IMR-90 (cell line): ENCODE data around the gene PC. TPM values are rescaled to one million over a fixed set of nuclear protein-coding genes. Genes with fewer than 3 reads are reported as not detected.

Experiments used
- ATAC-seq: fragments of 200-7000 bp; cut with Tn5 transposase; 2 replicates; pipeline ENCODE4 v1.9.1; 2020; ENCODE audit warnings: low read depth, mild to moderate bottlenecking, moderate library complexity
- BruUV-seq: library from RNA; stranded (reverse); fragments of 400-500 nt; replicated peaks from 2 replicates; lab custom pipeline; 2021; lab: Mats Ljungman, UMichigan
- CTCF ChIA-PET: fragments of 300-600 bp; formaldehyde crosslinking; extraction: SDS; loops from one replicate; lab custom pipeline; 2021; ENCODE audit warnings: antibody characterized with exemption; lab: Yijun Ruan, JAX
- POLR2A ChIA-PET: fragments of 300-600 bp; sonication (Branson Sonifier 250); formaldehyde crosslinking; loops from one replicate; lab custom pipeline; 2022; ENCODE audit warnings: antibody characterized with exemption; ENCODE audit not compliant: unreplicated experiment; lab: Charles Lee
- DNase-seq: peaks from one replicate; pipeline ENCODE4 v3.0.0; 2013
- H2AFZ ChIP-seq: replicated peaks from 2 replicates; pipeline ENCODE3; 2013; ENCODE audit warnings: low read length, mild to moderate bottlenecking; ENCODE audit not compliant: poor library complexity
- H2AK5ac ChIP-seq: 2 replicates; pipeline ENCODE4 v1.6.1; 2013; ENCODE audit warnings: low read depth, low read length, inconsistent platforms
- H2AK9ac ChIP-seq: replicated peaks from 2 replicates; pipeline ENCODE3; 2013; ENCODE audit warnings: mild to moderate bottlenecking, low read depth, low read length, moderate library complexity; ENCODE audit not compliant: poor library complexity
- H2BK120ac ChIP-seq: 2 replicates; pipeline ENCODE4 v1.6.1; 2013; ENCODE audit warnings: low read depth, low read length, inconsistent platforms
- H2BK15ac ChIP-seq: 3 replicates; pipeline ENCODE4 v1.6.1; 2013; ENCODE audit warnings: low read depth, low read length, inconsistent platforms
- H2BK20ac ChIP-seq: 2 replicates; pipeline ENCODE4 v1.6.1; 2013; ENCODE audit warnings: low read depth, mild to moderate bottlenecking, inconsistent platforms, low read length, moderate library complexity
- H2BK5ac ChIP-seq: 2 replicates; pipeline ENCODE4 v1.6.1; 2013; ENCODE audit warnings: mild to moderate bottlenecking, low read depth, low read length, inconsistent platforms; ENCODE audit not compliant: poor library complexity, severe bottlenecking
- H3K14ac ChIP-seq: replicated peaks from 2 replicates; pipeline ENCODE4 v1.6.1; 2013; ENCODE audit warnings: low read depth, low read length, inconsistent platforms
- H3K18ac ChIP-seq: 2 replicates; pipeline ENCODE4 v1.6.1; 2013; ENCODE audit warnings: low read depth, low read length, control low read depth
- H3K23ac ChIP-seq: 2 replicates; pipeline ENCODE4 v1.6.1; 2013; ENCODE audit warnings: low read depth, low read length, inconsistent platforms
- H3K27ac ChIP-seq: 2 replicates; pipeline ENCODE4 v1.5.1; 2013; ENCODE audit warnings: mild to moderate bottlenecking, control low read depth, low read length; ENCODE audit not compliant: insufficient read depth
- H3K27me3 ChIP-seq: 2 replicates; pipeline ENCODE4 v1.6.1; 2013; ENCODE audit warnings: low read length; ENCODE audit not compliant: control insufficient read depth, insufficient read depth
- H3K36me3 ChIP-seq: 2 replicates; pipeline ENCODE4 v1.6.1; 2013; ENCODE audit warnings: low read length, mixed read lengths; ENCODE audit not compliant: control insufficient read depth, insufficient read depth
- H3K4ac ChIP-seq: 2 replicates; pipeline ENCODE4 v1.6.1; 2013; ENCODE audit warnings: low read depth, low read length, inconsistent platforms
- H3K4me1 ChIP-seq: 2 replicates; pipeline ENCODE4 v1.6.1; 2013; ENCODE audit warnings: low read length, mixed read lengths; ENCODE audit not compliant: control insufficient read depth, insufficient read depth
- H3K4me2 ChIP-seq: 2 replicates; pipeline ENCODE4 v1.6.1; 2013; ENCODE audit warnings: low read depth, mild to moderate bottlenecking, control low read depth, low read length, moderate library complexity
- H3K4me3 ChIP-seq: 2 replicates; pipeline ENCODE4 v1.5.1; 2013; ENCODE audit warnings: low read depth, mild to moderate bottlenecking, control low read depth, low read length, moderate library complexity; ENCODE audit not compliant: insufficient read depth
- H3K56ac ChIP-seq: 2 replicates; pipeline ENCODE4 v1.6.1; 2013; ENCODE audit warnings: low read length, inconsistent platforms; ENCODE audit not compliant: insufficient read depth; ENCODE audit errors: extremely low read depth
- H3K79me1 ChIP-seq, 2 experiments: 2 replicates each; pipeline ENCODE4 v1.6.1; 2013; ENCODE audit warnings: low read length in 2 of 2, inconsistent platforms in 1 of 2, low read depth in 1 of 2
- H3K9ac ChIP-seq: 2 replicates; pipeline ENCODE4 v1.6.1; 2013; ENCODE audit warnings: low read depth, low read length, control low read depth
- H3K9me1 ChIP-seq: 2 replicates; pipeline ENCODE4 v1.6.1; 2013; ENCODE audit warnings: low read length, inconsistent platforms; ENCODE audit not compliant: insufficient read depth
- H3K9me3 ChIP-seq: 2 replicates; pipeline ENCODE4 v1.6.1; 2013; ENCODE audit warnings: low read length; ENCODE audit not compliant: control insufficient read depth, insufficient read depth
- H4K20me1 ChIP-seq: 2 replicates; pipeline ENCODE4 v1.6.1; 2013; ENCODE audit warnings: low read length, inconsistent platforms; ENCODE audit not compliant: insufficient read depth
- H4K5ac ChIP-seq: 2 replicates; pipeline ENCODE4 v1.6.1; 2013; ENCODE audit warnings: mild to moderate bottlenecking, low read depth, low read length, control low read depth
- H4K8ac ChIP-seq, 2 experiments: 2 replicates each; pipeline ENCODE4 v1.6.1; 2013; ENCODE audit warnings: low read depth in 2 of 2, low read length in 2 of 2, control low read depth in 1 of 2, inconsistent platforms in 1 of 2
- H4K91ac ChIP-seq: 2 replicates; pipeline ENCODE4 v1.6.1; 2013; ENCODE audit warnings: low read depth, low read length, inconsistent platforms; ENCODE audit not compliant: insufficient read depth
- BHLHE40 ChIP-seq: fragments of 150-350 bp; IDR thresholded peaks from 2 replicates; pipeline ENCODE4 v1.6.1; 2016; ENCODE audit warnings: mild to moderate bottlenecking, low read depth, low read length
- CEBPB ChIP-seq: IDR thresholded peaks from 2 replicates; pipeline ENCODE4 v1.6.1; 2012; ENCODE audit warnings: low read depth, low read length, improper control_type of control experiment
- CHD1 ChIP-seq: IDR thresholded peaks from 2 replicates; pipeline ENCODE4 v1.6.1; 2012; ENCODE audit warnings: low read depth, low read length, improper control_type of control experiment
- FOS ChIP-seq: fragments of 150-350 bp; IDR thresholded peaks from 2 replicates; pipeline ENCODE4 v1.6.1; 2016; ENCODE audit warnings: low read depth, low read length
- MAFK ChIP-seq: IDR thresholded peaks from 2 replicates; pipeline ENCODE4 v1.6.1; 2012; ENCODE audit warnings: low read depth, low read length, improper control_type of control experiment
- MAZ ChIP-seq: IDR thresholded peaks from 2 replicates; pipeline ENCODE4 v1.6.1; 2012; ENCODE audit warnings: low read depth, mild to moderate bottlenecking, low read length, improper control_type of control experiment, moderate library complexity, borderline replicate concordance
- MXI1 ChIP-seq: IDR thresholded peaks from 2 replicates; pipeline ENCODE4 v1.6.1; 2012; ENCODE audit warnings: low read depth, mild to moderate bottlenecking, low read length, moderate library complexity, borderline replicate concordance
- NFE2L2 ChIP-seq: fragments of 150-350 bp; IDR thresholded peaks from 2 replicates; pipeline ENCODE4 v1.6.1; 2016; ENCODE audit warnings: low read depth, mild to moderate bottlenecking, low read length
- POLR2A ChIP-seq: IDR thresholded peaks from 2 replicates; pipeline ENCODE4 v1.6.1; 2012; ENCODE audit warnings: mild to moderate bottlenecking, low read depth, low read length
- RAD21 ChIP-seq: IDR thresholded peaks from 2 replicates; pipeline ENCODE4 v1.6.1; 2012; ENCODE audit warnings: low read length, improper control_type of control experiment
- RCOR1 ChIP-seq: IDR thresholded peaks from 2 replicates; pipeline ENCODE4 v1.6.1; 2012; ENCODE audit warnings: mild to moderate bottlenecking, low read length, improper control_type of control experiment; ENCODE audit not compliant: insufficient replicate concordance
- RFX5 ChIP-seq: IDR thresholded peaks from 2 replicates; pipeline ENCODE4 v1.8.0; 2012; ENCODE audit warnings: low read depth, mild to moderate bottlenecking, low read length, moderate library complexity
- SMC3 ChIP-seq: fragments of 150-350 bp; IDR thresholded peaks from 2 replicates; pipeline ENCODE4 v1.6.1; 2016; ENCODE audit warnings: low read depth, mild to moderate bottlenecking, antibody characterized with exemption, low read length, moderate library complexity
- WGBS, 2 experiments: methylation state at CpG; one replicate each; pipeline versions ENCODE4 v1.1.5 to v1.1.7; 2013; ENCODE audit warnings: missing lambda C conversion rate in 2 of 2; ENCODE audit not compliant: insufficient read length in 1 of 2; ENCODE audit errors: extremely low coverage in 2 of 2; 5-methylcytosine and 5-hydroxymethylcytosine counted together
- dilution Hi-C: fragments of 300-500 bp; cut with HindIII; formaldehyde crosslinking; loops from one replicate; pipeline ENCODE4 v1.14.3; 2018; ENCODE audit warnings: low sequenced_read_pairs; ENCODE audit not compliant: unreplicated experiment
- in situ Hi-C: fragments of 300-500 bp; cut with MboI; formaldehyde crosslinking; loops from 3 replicates; pipeline ENCODE4 v1.14.3; 2019; ENCODE audit warnings: low sequenced_read_pairs, inconsistent platforms, mixed read lengths
- intact Hi-C: fragments of 100-400 bp; cut with micrococcal nuclease; formaldehyde crosslinking; loops from 2 replicates; pipeline ENCODE4 v1.10.0; 2022
- polyA plus RNA-seq, 3 experiments: library from polyadenylated mRNA; depleted of rRNA; stranded (reverse); fragments of >200 nt; gene quantifications; 2 replicates each; pipeline ENCODE4 v1.2.3, GENCODE V29; 2012; ENCODE audit warnings: low replicate concordance in 1 of 3
- total RNA-seq: library from RNA; depleted of rRNA; stranded (reverse); fragments of >200 nt; gene quantifications from 2 replicates; pipeline ENCODE4 v1.2.3, GENCODE V29; 2012
- TF ChIP-seq, protein P1 (sequence below): fragments of 150-350 bp; IDR thresholded peaks from 2 replicates; pipeline ENCODE4 v1.6.1; 2016; ENCODE audit warnings: low read depth, mild to moderate bottlenecking, low read length, moderate library complexity, borderline replicate concordance
- TF ChIP-seq, protein P2 (sequence below): conservative IDR thresholded peaks from 2 replicates; pipeline ENCODE4 v1.5.1; 2012; ENCODE audit warnings: mild to moderate bottlenecking, low read depth, low read length, improper control_type of control experiment
- TF ChIP-seq, protein P3 (sequence below): fragments of 150-350 bp; IDR thresholded peaks from 2 replicates; pipeline ENCODE4 v1.6.1; 2017; ENCODE audit warnings: mild to moderate bottlenecking, antibody characterized with exemption, low read length, low read depth

PC gene
- total and polyA plus RNA-seq, 2 of the 4 experiments (the other 2 are of a cell fraction), result 13.6 to 15.7 TPM

- ATAC-seq, result no peak
- Histone ChIP-seq H3K36me3 (peaks cover 5% of the 10 kb centered on the region; the same call in 1 of the 2 replicates), H3K4ac (no peak overlapping the region), H3K9ac (no peak overlapping the region), H3K23ac (no peak overlapping the region), H3K9me1 (peaks cover 13% of the 10 kb centered on the region), H2BK15ac (no peak overlapping the region; the same call in 2 of the 3 replicates), H2AK5ac (peak overlapping the region; percentile 43; the same call in 1 of the 2 replicates), H3K56ac (no peak overlapping the region), H4K5ac (no peak overlapping the region), H3K27me3 (no peaks in the 10 kb centered on the region), H4K91ac (no peak overlapping the region), H2BK5ac (no peak overlapping the region), H2BK120ac (no peak overlapping the region), H2AFZ (no peak overlapping the region), H3K14ac (no peak overlapping the region), H3K4me3 (no peak overlapping the region), H3K4me2 (no peak overlapping the region), H4K20me1 (no peaks in the 10 kb centered on the region; the same call in 1 of the 2 replicates), H3K18ac (no peak overlapping the region), H2BK20ac (no peak overlapping the region), H3K4me1 (peaks cover 16% of the 10 kb centered on the region), H4K8ac (no peak overlapping the region), H3K79me1 (peaks cover 0 to 6% of the 10 kb centered on the region in 2 experiments; a peak in 3 of 4 replicates), H3K27ac (no peak overlapping the region), H3K9me3 (peaks cover 3% of the 10 kb centered on the region; the same call in 1 of the 2 replicates), H2AK9ac (no peak overlapping the region)
- no TSS peak for BruUV-seq
- no peak for TF ChIP-seq FOS
- TF ChIP-seq, protein P1, sequence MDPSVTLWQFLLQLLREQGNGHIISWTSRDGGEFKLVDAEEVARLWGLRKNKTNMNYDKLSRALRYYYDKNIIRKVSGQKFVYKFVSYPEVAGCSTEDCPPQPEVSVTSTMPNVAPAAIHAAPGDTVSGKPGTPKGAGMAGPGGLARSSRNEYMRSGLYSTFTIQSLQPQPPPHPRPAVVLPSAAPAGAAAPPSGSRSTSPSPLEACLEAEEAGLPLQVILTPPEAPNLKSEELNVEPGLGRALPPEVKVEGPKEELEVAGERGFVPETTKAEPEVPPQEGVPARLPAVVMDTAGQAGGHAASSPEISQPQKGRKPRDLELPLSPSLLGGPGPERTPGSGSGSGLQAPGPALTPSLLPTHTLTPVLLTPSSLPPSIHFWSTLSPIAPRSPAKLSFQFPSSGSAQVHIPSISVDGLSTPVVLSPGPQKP, result no peak
- TF ChIP-seq, protein P2, sequence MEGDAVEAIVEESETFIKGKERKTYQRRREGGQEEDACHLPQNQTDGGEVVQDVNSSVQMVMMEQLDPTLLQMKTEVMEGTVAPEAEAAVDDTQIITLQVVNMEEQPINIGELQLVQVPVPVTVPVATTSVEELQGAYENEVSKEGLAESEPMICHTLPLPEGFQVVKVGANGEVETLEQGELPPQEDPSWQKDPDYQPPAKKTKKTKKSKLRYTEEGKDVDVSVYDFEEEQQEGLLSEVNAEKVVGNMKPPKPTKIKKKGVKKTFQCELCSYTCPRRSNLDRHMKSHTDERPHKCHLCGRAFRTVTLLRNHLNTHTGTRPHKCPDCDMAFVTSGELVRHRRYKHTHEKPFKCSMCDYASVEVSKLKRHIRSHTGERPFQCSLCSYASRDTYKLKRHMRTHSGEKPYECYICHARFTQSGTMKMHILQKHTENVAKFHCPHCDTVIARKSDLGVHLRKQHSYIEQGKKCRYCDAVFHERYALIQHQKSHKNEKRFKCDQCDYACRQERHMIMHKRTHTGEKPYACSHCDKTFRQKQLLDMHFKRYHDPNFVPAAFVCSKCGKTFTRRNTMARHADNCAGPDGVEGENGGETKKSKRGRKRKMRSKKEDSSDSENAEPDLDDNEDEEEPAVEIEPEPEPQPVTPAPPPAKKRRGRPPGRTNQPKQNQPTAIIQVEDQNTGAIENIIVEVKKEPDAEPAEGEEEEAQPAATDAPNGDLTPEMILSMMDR, result no peak
- TF ChIP-seq CHD1, result no peak
- no peak for TF ChIP-seq RFX5
- TF ChIP-seq SMC3, result no peak
- TF ChIP-seq MXI1, result no peak
- no peak for TF ChIP-seq MAZ
- TF ChIP-seq BHLHE40, result no peak
- TF ChIP-seq MAFK, result no peak
- no peak for TF ChIP-seq RCOR1
- TF ChIP-seq NFE2L2, result no peak
- TF ChIP-seq RAD21, result no peak
- TF ChIP-seq CEBPB, result no peak
- TF ChIP-seq POLR2A, result no peak
- TF ChIP-seq, protein P3, sequence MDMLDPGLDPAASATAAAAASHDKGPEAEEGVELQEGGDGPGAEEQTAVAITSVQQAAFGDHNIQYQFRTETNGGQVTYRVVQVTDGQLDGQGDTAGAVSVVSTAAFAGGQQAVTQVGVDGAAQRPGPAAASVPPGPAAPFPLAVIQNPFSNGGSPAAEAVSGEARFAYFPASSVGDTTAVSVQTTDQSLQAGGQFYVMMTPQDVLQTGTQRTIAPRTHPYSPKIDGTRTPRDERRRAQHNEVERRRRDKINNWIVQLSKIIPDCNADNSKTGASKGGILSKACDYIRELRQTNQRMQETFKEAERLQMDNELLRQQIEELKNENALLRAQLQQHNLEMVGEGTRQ, result no peak
- ChIA-PET CTCF (no interaction called here), POLR2A (no interaction called here)
- dilution Hi-C loops, result no loop called here
- in situ Hi-C loops, result no loop called here
- WGBS, 2 experiments, result no CpG with 5 or more reads among the region's 5 CpGs
- DNase-seq, result no peak
- intact Hi-C loops, result no loop called here
Measured at GRCh38 chr11:66938582-66939135, 19.5 kb downstream of the PC start.
